Measurements from ENCODE around the gene DUSP8. TPM values are rescaled to one million over a fixed set of nuclear protein-coding genes. Genes with fewer than 3 reads are reported as not detected.

Gene DUSP8
- total and polyA plus RNA-seq, 4 donors: 2.3 to 39.3 (median 8.0) TPM

- WGBS, 2 donors: 73 to 83% methylated on average over 9 to 10 of the region's 10 CpGs
- ATAC-seq (ENCODE audit: low FRiP score): no peak
- no peaks in the 10 kb centered on the region for H3K36me3 ChIP-seq (ENCODE audit: control insufficient read depth in 1 of 2, insufficient read depth in 2 of 2, low read length in 1 of 2)
- no peak overlapping the region for H3K27ac ChIP-seq (ENCODE audit: low read depth in 1 of 2, low read length in 2 of 2)
- H3K27me3 ChIP-seq (ENCODE audit: control insufficient read depth in 1 of 2, insufficient read depth in 2 of 2, low read length in 1 of 2): no peaks in the 10 kb centered on the region
- intact Hi-C loops (cut with DNase I): no loop called here
- H3K4me1 ChIP-seq (ENCODE audit: control insufficient read depth in 1 of 2, insufficient read depth in 2 of 2, low read length in 2 of 2): peaks cover 0 to 5% of the 10 kb centered on the region in 2 donors
- no peak overlapping the region for H3K4me3 ChIP-seq (ENCODE audit: low read length in 2 of 2)
- H3K9me3 ChIP-seq (ENCODE audit: control insufficient read depth, low read length): no peaks in the 10 kb centered on the region
- peak; percentile 28 to 74 for DNase-seq
Observed at GRCh38 chr11:1508986-1509385, 63.1 kb downstream of the DUSP8 start.

GRCh38 chr11:1508491-1508891, 63.6 kb downstream of the DUSP8 start:
- WGBS, 2 donors: 44 to 46% methylated on average over 14 to 15 of the region's 15 CpGs
- Histone ChIP-seq H3K4me1 (ENCODE audit: control insufficient read depth in 1 of 2, insufficient read depth in 2 of 2, low read length in 2 of 2) (peaks cover 0 to 5% of the 10 kb centered on the region in 2 donors), H3K27me3 (ENCODE audit: control insufficient read depth in 1 of 2, insufficient read depth in 2 of 2, low read length in 1 of 2) (no peaks in the 10 kb centered on the region), H3K4me3 (ENCODE audit: low read length in 2 of 2) (no peak overlapping the region), H3K36me3 (ENCODE audit: control insufficient read depth in 1 of 2, insufficient read depth in 2 of 2, low read length in 1 of 2) (no peaks in the 10 kb centered on the region), H3K27ac (ENCODE audit: low read depth in 1 of 2, low read length in 2 of 2) (no peak overlapping the region), H3K9me3 (ENCODE audit: control insufficient read depth, low read length) (no peaks in the 10 kb centered on the region)
- DNase-seq (peak; percentile 33 to 57), ATAC-seq (ENCODE audit: low FRiP score) (no peak)
- intact Hi-C loops (cut with DNase I): no loop called here

- peaks cover 0 to 5% of the 10 kb centered on the region in 2 donors for H3K4me1 ChIP-seq (ENCODE audit: control insufficient read depth in 1 of 2, insufficient read depth in 2 of 2, low read length in 2 of 2)
- ATAC-seq (ENCODE audit: low FRiP score) (peak; percentile 63), DNase-seq (peak; percentile 74 to 88)
- 12 to 19% methylated on average over 21 of the region's 21 CpGs for WGBS, 2 donors
- H3K27me3 ChIP-seq (ENCODE audit: control insufficient read depth in 1 of 2, insufficient read depth in 2 of 2, low read length in 1 of 2): no peaks in the 10 kb centered on the region
- intact Hi-C loops (cut with DNase I): no loop called here
- H3K9me3 ChIP-seq (ENCODE audit: control insufficient read depth, low read length): no peaks in the 10 kb centered on the region
- peak overlapping the region in 1 of 2 donors; percentile 37 for H3K27ac ChIP-seq (ENCODE audit: low read depth in 1 of 2, low read length in 2 of 2)
- H3K36me3 ChIP-seq (ENCODE audit: control insufficient read depth in 1 of 2, insufficient read depth in 2 of 2, low read length in 1 of 2): no peaks in the 10 kb centered on the region
- H3K4me3 ChIP-seq (ENCODE audit: low read length in 2 of 2): no peak overlapping the region
Observed at GRCh38 chr11:1507381-1508140, 64.5 kb downstream of the DUSP8 start.

- Histone ChIP-seq H3K36me3 (ENCODE audit: control insufficient read depth in 1 of 2, insufficient read depth in 2 of 2, low read length in 1 of 2) (no peaks in the 10 kb centered on the region), H3K27ac (ENCODE audit: low read depth in 1 of 2, low read length in 2 of 2) (no peak overlapping the region), H3K9me3 (ENCODE audit: control insufficient read depth, low read length) (no peaks in the 10 kb centered on the region), H3K4me3 (ENCODE audit: low read length in 2 of 2) (no peak overlapping the region), H3K4me1 (ENCODE audit: control insufficient read depth in 1 of 2, insufficient read depth in 2 of 2, low read length in 2 of 2) (peaks cover 0 to 5% of the 10 kb centered on the region in 2 donors), H3K27me3 (ENCODE audit: control insufficient read depth in 1 of 2, insufficient read depth in 2 of 2, low read length in 1 of 2) (no peaks in the 10 kb centered on the region)
- DNase-seq (peak; percentile 44 to 70), ATAC-seq (ENCODE audit: low FRiP score) (no peak)
- WGBS, 2 donors: 28 to 36% methylated on average over 9 of the region's 9 CpGs
- intact Hi-C loops (cut with DNase I): no loop called here
Observed at GRCh38 chr11:1506981-1507380, 65.1 kb downstream of the DUSP8 start.

- ATAC-seq (ENCODE audit: low FRiP score) (no peak), DNase-seq (peak; percentile 35)
- no peak overlapping the region for H3K27ac ChIP-seq (ENCODE audit: low read depth in 1 of 2, low read length in 2 of 2)
- H3K36me3 ChIP-seq (ENCODE audit: control insufficient read depth in 1 of 2, insufficient read depth in 2 of 2, low read length in 1 of 2): no peaks in the 10 kb centered on the region
- no peaks in the 10 kb centered on the region for H3K9me3 ChIP-seq (ENCODE audit: control insufficient read depth, low read length)
- intact Hi-C loops (cut with DNase I): no loop called here
- peaks cover 0 to 5% of the 10 kb centered on the region in 2 donors for H3K4me1 ChIP-seq (ENCODE audit: control insufficient read depth in 1 of 2, insufficient read depth in 2 of 2, low read length in 2 of 2)
- 74 to 79% methylated on average over 11 of the region's 11 CpGs for WGBS, 2 donors
- H3K4me3 ChIP-seq (ENCODE audit: low read length in 2 of 2): no peak overlapping the region
- no peaks in the 10 kb centered on the region for H3K27me3 ChIP-seq (ENCODE audit: control insufficient read depth in 1 of 2, insufficient read depth in 2 of 2, low read length in 1 of 2)
Observed at GRCh38 chr11:1505480-1505879, 66.6 kb downstream of the DUSP8 start.

- WGBS, 2 donors: 93% methylated on average over 28 of the region's 28 CpGs
- Histone ChIP-seq H3K4me1 (ENCODE audit: control insufficient read depth in 1 of 2, insufficient read depth in 2 of 2, low read length in 2 of 2) (peaks cover 0 to 5% of the 10 kb centered on the region in 2 donors), H3K27ac (ENCODE audit: low read depth in 1 of 2, low read length in 2 of 2) (no peak overlapping the region), H3K27me3 (ENCODE audit: control insufficient read depth in 1 of 2, insufficient read depth in 2 of 2, low read length in 1 of 2) (no peaks in the 10 kb centered on the region), H3K4me3 (ENCODE audit: low read length in 2 of 2) (no peak overlapping the region), H3K36me3 (ENCODE audit: control insufficient read depth in 1 of 2, insufficient read depth in 2 of 2, low read length in 1 of 2) (no peaks in the 10 kb centered on the region), H3K9me3 (ENCODE audit: control insufficient read depth, low read length) (no peaks in the 10 kb centered on the region)
- ATAC-seq (ENCODE audit: low FRiP score) (no peak), DNase-seq (peak; percentile 43 to 72)
- intact Hi-C loops (cut with DNase I): no loop called here
Observed at GRCh38 chr11:1504581-1505290, 67.3 kb downstream of the DUSP8 start.

- WGBS, 2 donors: 34 to 36% methylated on average over 9 of the region's 9 CpGs
- Histone ChIP-seq H3K27me3 (ENCODE audit: control insufficient read depth in 1 of 2, insufficient read depth in 2 of 2, low read length in 1 of 2) (no peaks in the 10 kb centered on the region), H3K4me1 (ENCODE audit: control insufficient read depth in 1 of 2, insufficient read depth in 2 of 2, low read length in 2 of 2) (peaks cover 0 to 5% of the 10 kb centered on the region in 2 donors), H3K27ac (ENCODE audit: low read depth in 1 of 2, low read length in 2 of 2) (no peak overlapping the region), H3K4me3 (ENCODE audit: low read length in 2 of 2) (no peak overlapping the region), H3K36me3 (ENCODE audit: control insufficient read depth in 1 of 2, insufficient read depth in 2 of 2, low read length in 1 of 2) (no peaks in the 10 kb centered on the region), H3K9me3 (ENCODE audit: control insufficient read depth, low read length) (no peaks in the 10 kb centered on the region)
- ATAC-seq (ENCODE audit: low FRiP score) (no peak), DNase-seq (peak; percentile 31 to 67)
- intact Hi-C loops (cut with DNase I): no loop called here
Observed at GRCh38 chr11:1504138-1504537, 67.9 kb downstream of the DUSP8 start.
